Peyer's patch (tissue), 4 donors: ENCODE data around the gene DHX40.

Source experiments
- POLR2A ChIP-seq, 2 donors: fragments of 450-650 bp; IDR thresholded peaks; one replicate each; pipeline ENCODE4 v1.5.1; 2017; ENCODE audit warnings: antibody characterized with exemption in 2 of 2, mild to moderate bottlenecking in 2 of 2, moderate library complexity in 2 of 2
- TF ChIP-seq, protein P1 (sequence below), 6 experiments: fragments of 450-650 bp in 4 of 6; fragments of 200-600 bp in 2 of 6; sonication (generic) in 1 of 6; IDR thresholded peaks; one replicate each; pipeline ENCODE4 v1.5.1; 2017 to 2019; ENCODE audit warnings: antibody characterized with exemption in 6 of 6, mild to moderate bottlenecking in 3 of 6, moderate library complexity in 1 of 6

GRCh38 chr17:59641799-59642484, 76.5 kb downstream of the DHX40 start:
- TF ChIP-seq, protein P1, sequence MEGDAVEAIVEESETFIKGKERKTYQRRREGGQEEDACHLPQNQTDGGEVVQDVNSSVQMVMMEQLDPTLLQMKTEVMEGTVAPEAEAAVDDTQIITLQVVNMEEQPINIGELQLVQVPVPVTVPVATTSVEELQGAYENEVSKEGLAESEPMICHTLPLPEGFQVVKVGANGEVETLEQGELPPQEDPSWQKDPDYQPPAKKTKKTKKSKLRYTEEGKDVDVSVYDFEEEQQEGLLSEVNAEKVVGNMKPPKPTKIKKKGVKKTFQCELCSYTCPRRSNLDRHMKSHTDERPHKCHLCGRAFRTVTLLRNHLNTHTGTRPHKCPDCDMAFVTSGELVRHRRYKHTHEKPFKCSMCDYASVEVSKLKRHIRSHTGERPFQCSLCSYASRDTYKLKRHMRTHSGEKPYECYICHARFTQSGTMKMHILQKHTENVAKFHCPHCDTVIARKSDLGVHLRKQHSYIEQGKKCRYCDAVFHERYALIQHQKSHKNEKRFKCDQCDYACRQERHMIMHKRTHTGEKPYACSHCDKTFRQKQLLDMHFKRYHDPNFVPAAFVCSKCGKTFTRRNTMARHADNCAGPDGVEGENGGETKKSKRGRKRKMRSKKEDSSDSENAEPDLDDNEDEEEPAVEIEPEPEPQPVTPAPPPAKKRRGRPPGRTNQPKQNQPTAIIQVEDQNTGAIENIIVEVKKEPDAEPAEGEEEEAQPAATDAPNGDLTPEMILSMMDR (IDR thresholded peaks at IDR 0.05) = no peak
- no peak for TF ChIP-seq POLR2A (IDR thresholded peaks at IDR 0.05)
